SK-MEL-5 (cell line): ENCODE measurements around the gene CIITA. TPM values are rescaled to one million over a fixed set of nuclear protein-coding genes. Genes with fewer than 3 reads are reported as not detected.

Experiments used
- DNase-seq: peaks from one replicate; pipeline ENCODE4 v3.0.0-alpha.2; 2016; ENCODE audit warnings: low read depth, low spot score
- in situ Hi-C: cut with HindIII; loops from 2 replicates; pipeline ENCODE4 v1.10.0; 2016; ENCODE audit warnings: low sequenced_read_pairs, high pct_unique_total_duplicates, low pct_unique_long_range_greater_than_20kb
- total RNA-seq: library from RNA; depleted of rRNA; stranded (reverse); fragments of >200 nt; shearing (Covaris generic); gene quantifications from 2 replicates; pipeline ENCODE4 v1.2.3, GENCODE V29; 2014

The CIITA gene
- total RNA-seq, 1 experiment from 2014 or later, result 4.1 TPM

DNA sequence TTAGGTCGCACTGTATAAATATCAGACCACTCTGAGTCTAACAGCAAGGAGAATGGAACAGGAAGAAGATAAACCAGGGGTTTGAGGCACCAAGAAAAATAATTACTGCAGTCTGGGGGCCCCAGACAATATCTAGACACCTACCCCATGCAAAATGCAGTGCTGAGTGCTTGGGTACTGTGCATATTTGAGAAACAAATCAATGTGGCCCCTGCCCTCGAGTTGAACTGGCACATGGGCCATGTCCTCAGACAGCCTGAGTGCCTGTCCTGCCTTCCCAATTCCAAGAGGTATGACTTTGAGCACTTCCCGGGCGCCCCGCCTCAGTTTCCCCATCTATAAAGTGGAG, 6.2 kb upstream of the CIITA start:
- no peak for DNase-seq

DNA sequence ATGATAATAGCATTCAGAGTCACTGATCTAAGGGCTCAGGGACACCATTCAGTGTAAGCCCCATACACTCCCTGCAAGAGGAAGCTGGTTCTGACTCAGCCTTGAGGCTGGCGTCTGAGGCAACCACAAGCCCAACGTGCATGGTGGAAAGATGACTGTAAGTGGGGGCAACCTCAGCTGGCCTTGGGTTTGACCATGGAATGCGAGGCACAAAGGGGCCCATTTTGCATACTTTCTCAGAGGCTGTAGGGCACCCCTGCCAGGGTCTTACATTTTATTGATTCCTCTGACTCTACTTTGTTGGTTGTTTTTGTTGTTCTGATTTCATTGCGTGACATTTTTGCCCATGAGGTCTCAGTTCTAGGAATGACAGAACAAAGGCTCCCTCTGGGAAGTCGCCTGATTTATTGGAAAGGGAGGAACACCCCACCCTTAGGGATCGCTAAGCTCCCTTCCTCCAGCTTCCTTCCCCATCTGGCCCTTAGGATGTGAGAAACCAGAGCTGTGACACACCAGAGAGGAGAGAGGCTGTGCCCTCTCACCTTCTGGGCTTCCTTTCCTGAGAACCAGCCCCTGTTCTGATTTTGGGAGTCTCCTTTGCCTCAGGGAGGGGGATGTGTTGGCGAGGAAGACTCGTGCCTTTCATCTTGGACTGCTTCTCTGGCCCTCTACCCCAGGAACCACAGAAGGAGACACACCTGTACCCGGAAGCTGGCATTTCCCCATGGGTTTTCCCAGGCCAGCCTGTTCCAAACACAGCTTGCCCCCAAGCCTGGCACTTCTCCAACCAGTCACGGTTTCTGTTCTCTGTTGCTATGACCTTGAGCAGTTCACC, 5.6 kb upstream of the CIITA start:
- in situ Hi-C loops, result no loop called here
- peak; percentile 73 for DNase-seq

More for the DNA sequence above, 6.2 kb upstream of the CIITA start:
- in situ Hi-C loops, result no loop called here

DNA sequence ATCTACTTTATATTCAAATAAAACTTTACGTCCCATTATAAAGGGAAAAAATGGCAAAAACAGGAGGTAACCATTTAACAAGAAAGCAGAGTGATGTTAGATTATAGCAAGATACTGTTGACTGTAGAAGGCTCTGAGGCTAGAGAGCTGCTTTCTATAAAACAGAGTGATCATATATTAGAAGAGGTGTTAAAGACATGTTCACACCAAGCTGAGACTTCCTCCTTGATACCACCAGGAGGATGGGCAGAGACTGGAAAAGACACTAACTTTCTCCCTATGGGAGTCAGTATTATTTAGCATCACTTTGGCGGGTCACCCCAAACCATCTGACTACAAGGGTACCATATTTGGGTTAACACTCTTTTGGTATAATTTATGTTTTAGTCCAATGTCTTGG, 687 bp upstream of the CIITA start:
- DNase-seq, result no peak
- in situ Hi-C loops, result no loop called here

DNA sequence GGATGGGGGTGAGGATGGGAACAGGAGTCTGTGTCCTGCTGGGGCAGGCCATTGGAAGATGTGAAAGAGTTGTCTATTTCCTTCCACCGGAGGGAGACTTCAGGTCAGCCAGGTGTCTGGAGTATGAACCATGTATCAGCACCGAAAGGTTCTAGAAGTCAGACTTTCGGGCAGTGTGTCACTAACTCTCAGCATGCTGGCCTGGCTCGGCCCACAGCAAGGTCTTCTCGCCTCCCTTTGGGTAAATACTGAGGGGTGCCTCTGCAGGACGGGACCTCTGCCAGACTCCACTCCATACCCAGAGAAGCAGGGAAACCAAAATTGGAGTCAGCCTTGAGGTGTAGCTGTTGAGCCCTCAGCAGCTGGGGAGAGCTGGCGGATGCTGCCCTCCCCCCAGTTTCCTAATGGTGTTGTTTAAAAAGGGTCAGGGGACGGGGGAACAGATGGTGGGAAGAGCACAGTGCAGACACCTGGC, 507 bp downstream of the CIITA start:
- no peak for DNase-seq
- in situ Hi-C loops, result no loop called here

DNA sequence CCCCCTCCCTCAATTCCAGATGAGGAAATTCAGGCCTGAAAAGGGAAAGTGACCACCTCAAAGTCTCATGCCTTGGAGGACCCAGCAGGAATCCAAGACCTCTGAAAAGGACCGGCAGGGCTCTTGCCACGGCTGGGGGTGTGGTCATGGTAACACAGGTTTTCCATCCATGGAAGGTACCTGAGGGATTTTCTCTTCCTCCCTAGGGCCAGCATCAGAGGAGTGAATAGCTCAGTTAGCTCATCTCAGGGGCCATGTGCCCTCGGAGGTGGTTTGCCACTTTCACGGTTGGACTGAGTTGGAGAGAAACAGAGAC, 1.3 kb downstream of the CIITA start:
- no peak for DNase-seq
- in situ Hi-C loops, result no loop called here

DNA sequence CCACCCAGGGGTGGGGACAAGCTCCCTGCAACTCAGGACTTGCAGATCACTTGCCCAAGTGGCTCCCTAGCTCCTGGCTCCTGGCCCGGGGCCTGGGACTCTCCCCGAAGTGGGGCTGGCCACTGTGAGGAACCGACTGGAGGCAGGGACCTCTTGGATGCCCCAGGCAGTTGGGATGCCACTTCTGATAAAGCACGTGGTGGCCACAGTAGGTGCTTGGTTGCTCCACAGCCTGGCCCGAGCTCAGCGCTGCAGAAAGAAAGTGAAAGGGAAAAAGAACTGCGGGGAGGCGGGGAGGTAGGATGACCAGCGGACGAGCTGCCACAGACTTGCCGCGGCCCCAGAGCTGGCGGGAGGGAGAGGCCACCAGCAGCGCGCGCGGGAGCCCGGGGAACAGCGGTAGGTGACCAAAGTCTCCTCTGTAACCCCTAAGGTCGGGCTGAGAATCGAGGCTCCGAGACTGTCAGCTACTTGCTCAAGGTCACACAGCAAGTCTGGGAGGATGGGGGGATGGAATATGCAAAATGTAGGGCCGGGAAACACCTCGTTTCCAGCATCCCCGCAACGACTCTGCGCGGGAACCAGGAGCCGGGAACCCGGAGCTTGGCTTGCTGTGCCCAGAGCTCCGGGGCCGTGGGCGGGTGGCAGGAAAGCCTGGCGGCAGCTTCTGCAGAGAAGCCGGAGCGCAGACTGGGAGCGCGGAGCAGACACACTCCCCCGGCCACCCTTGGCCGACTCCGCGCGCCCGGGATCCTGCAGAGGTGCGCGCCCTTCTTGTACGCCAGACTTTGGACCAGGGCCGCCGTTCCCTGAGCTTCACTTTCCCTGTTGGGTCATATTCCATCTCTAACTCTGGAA, 1.9 kb downstream of the CIITA start:
- in situ Hi-C loops, result no loop called here
- DNase-seq, result no peak

DNA sequence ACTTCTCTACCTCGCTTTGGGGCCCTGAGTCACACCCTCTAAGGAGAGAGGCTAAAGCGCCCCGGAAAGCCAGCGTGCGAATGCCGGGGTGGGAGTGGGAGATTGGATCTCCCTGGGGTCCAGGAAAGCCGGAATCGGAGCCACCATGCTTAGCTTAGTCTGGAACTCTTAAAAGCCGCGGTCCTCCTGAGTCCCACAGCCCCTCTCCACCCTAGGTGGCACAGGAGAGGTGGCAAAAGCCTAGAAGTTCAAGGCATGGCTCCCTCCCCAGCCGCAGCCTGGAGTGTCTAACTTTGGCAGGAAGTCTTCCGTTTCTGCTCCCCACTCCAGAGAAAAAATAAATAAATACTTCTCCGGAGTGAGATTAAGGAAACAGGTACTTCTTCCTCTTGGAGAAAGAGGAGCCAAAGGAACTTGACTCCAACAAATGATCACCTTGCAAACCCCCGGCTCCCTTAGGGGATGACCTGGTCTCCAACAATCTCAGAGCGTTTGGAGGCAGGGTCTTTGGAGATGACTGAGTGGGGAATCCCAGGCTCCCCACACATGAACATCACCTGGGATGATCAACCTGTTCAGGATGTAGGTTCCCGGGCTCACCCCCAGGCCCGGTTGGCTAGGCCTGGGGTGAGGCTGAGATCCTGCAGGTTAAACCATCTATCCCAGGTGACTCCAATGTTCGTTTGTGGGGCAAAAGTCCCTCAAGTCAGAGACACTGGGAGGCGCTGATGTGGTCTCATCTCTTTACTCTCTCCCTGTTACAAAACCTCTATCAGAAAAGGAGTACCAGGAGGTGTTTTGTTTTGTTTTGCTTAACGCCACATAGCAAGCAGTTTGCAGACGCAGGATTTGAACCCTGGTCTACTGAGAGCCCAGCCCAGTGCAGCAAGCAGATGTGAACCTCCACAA, 2.9 kb downstream of the CIITA start:
- in situ Hi-C loops, result no loop called here

DNA sequence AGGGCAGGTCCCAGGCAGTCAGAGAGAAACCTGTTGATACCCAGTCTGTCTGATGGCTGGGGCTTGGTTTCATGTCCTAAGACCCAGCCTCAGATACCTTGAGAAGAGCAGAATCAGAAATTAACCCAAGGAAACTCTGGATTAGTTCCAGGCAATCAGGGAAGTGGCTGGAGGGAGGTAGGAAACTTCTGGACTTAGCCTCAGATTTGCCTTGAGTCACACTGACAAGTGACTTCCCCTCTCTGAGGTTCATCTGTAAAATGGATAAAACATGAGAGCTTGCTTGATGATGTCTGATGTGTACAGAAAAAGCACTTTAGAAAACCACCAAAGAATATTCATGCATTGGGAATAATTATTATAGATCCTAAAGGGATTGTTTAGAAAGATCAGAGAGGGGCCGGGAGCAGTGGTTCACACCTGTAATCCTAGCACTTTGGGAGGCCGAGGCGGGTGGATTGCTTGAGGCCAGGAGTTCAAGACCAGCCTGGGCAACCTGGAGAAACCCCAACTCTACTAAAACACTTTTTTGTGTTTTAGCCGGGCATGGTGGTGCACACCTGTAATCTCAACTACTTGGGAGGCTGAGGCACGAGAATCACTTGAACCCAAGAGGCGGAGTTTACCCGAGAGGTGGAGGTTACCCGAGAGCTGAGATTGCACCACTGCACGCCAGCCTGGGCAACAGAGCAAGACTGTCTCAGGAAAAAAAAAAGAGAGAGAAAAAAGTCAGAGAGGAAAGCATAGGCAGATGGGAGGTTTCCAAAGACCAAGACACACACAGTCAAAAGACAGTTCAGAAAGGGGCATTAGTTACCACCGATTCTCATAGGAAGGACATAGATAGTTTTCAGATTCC, 3.8 kb downstream of the CIITA start:
- DNase-seq, result no peak
- in situ Hi-C loops, result no loop called here

More for the DNA sequence above, 2.9 kb downstream of the CIITA start:
- DNase-seq, result no peak

DNA sequence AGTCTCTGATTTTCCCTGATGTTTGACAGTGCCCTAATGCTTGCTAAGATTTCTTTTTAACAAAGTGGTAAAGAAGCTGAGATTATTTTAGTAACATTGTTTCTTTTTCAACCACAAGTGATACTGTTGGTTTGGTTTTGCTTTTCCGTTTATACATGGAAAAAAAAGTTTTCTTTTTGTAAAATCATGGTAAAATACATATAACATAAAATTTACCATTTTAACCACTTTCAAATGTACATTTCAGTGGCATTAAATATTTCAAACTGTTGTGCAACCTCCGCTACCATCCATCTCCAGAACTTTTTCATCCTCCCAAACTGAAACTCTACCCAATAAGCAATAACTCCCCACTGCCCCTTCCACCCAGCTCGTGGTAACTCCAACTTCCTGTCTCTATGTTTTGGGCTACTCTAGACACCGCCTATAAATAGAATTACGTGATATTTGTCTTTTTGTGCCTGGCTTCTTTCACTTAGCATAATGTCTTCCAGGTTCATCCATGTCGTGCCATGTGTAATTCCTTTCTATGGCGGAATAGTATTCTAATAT, 4.6 kb downstream of the CIITA start:
- DNase-seq, result no peak
- in situ Hi-C loops, result no loop called here

DNA sequence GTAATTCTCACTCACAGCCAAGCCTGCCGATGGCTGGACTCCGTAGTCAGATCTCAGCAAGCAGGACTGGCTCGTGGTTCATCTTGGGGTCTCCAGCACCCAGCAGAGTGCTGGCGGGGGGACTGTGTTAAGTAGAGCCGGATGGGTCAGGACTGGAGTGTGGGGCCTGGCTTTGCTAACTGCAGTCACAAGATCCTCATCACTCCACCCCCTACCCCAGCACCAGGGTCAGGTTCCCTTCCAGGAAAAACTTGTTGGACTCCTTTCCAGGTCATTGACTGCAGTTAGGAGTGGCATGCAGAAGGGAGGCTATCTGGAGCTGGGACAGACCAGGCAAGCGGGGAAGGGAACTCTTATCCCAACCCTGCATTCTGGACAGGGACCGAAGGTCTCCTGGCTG, 6.0 kb downstream of the CIITA start:
- in situ Hi-C loops, result no loop called here
- DNase-seq, result no peak

DNA sequence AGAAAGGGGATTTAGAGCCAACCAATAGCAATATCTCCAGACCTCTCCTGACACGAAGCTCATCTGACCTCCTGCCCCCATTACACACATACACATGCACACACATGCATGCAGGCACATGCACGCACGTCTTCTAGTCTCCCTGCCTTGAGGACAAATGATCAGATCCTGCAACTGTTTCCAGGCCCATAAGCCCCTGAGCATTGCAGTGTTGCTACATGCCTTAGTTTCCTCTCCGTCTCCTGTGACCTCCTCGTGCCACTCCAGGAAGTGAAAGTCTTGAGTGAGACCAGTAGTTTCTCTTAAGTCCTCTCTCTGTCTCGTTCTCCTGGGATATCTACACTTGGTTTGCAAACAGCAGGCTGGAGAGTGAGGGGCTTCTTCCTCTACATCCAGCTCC, 8.2 kb downstream of the CIITA start:
- DNase-seq, result no peak
- in situ Hi-C loops, result no loop called here

DNA sequence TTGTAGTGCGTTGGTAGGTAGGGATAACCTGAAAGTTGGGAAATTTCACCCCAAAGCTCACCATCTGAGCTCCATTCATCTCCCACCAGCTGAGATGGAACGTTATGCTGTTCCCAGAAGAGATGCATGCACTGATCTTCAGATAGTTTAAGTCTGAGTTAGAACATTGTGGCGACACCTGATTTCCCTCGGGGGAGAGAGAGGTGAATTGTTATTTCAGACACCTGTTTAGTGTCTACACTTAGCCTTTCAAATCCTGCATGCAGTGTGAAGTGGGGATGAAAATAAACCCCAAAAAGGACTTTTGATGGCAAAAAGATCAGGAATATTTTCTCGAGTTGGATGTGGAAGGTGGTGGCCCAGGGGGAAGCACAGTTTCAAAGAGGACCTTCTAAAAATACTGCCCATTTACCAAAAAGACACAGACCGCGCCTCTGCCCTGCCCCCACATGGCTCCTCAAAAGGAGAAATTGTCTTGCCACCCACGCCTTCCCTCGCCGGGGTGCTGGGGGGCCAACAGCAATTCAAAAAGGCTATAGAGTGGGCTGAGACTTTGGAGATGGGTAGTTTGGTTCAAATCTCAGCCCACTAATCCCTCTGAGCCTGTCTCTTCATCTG, 11.4 kb downstream of the CIITA start:
- DNase-seq, result no peak
- in situ Hi-C loops, result no loop called here

DNA sequence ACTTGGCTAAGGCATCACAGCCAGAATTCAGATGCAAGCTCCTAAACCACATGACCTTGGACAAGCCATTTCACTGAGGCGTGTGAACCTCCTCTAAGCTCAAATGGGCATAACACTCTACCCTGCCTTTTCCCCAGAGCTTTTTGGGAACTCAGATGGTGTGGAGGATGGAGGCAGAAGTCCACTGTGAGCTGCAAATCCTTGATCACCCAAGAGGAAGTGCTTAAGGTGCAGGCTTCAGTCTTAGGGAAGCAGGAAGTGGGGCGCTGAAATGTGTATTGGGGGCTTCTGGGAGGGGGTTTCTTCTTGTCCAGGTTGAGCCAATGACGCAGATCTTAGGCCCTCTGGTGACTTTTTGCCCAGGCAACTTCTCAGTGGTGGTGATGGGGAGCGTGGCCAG, 12.9 kb downstream of the CIITA start:
- in situ Hi-C loops, result no loop called here
- no peak for DNase-seq

DNA sequence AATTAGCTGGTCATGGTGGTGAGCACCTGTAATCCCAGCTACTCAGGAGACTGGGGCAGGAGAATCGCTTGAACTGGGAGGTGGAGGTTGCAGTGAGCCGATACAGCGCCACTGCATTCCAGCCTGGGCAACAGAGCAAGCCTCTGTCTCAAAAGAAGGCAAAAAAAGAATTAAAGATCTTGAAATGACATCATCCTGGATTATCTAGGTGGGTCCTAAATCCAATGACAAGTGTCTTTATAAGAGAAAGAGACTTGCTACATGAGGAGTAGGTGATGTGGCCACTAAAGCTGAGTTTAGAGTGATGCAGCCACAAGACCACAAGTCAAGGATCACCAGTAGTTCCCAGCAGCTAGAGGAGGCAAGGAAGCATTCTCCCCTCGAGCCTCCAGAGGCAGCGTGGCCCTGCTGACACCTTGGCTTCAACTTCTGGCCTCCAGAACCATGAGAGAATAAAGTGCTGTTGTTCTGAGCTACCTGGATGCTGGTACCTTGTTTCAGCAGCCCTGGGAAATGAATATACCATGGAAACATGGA, 15.8 kb downstream of the CIITA start:
- DNase-seq, result no peak
- in situ Hi-C loops, result no loop called here

DNA sequence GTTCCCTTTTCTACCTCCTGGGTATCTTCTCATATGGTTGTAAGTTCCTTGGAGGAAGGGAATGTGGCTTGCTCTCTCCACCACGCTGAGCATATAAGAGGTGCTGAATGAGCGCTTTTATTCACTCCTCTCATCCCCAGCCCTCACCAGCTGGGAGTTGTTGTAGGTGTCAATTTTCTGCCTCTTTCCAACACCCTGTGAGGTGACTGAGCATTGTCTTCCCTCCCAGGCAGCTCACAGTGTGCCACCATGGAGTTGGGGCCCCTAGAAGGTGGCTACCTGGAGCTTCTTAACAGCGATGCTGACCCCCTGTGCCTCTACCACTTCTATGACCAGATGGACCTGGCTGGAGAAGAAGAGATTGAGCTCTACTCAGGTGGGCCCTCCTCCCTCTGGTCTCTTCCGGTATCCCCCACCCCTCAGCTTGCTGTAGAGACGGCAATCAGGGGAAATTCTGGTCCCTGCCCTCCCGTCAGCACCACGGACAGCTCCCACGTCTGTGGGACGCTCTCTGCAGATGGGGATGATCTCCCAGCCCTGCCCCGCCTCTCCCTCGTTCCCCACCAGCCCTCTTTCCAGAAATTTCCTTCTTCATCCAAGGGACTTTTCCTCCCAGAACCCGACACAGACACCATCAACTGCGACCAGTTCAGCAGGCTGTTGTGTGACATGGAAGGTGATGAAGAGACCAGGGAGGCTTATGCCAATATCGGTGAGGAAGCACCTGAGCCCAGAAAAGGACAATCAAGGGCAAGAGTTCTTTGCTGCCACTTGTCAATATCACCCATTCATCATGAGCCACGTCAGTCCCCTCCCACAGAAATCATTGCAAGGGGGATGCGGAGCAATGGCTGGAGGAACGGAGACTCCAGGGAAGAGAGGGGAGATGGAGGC, 18.3 kb downstream of the CIITA start:
- in situ Hi-C loops, result no loop called here
- peak; percentile 19 for DNase-seq
